ENCODE data around the gene UCN.

UCN gene

DNA sequence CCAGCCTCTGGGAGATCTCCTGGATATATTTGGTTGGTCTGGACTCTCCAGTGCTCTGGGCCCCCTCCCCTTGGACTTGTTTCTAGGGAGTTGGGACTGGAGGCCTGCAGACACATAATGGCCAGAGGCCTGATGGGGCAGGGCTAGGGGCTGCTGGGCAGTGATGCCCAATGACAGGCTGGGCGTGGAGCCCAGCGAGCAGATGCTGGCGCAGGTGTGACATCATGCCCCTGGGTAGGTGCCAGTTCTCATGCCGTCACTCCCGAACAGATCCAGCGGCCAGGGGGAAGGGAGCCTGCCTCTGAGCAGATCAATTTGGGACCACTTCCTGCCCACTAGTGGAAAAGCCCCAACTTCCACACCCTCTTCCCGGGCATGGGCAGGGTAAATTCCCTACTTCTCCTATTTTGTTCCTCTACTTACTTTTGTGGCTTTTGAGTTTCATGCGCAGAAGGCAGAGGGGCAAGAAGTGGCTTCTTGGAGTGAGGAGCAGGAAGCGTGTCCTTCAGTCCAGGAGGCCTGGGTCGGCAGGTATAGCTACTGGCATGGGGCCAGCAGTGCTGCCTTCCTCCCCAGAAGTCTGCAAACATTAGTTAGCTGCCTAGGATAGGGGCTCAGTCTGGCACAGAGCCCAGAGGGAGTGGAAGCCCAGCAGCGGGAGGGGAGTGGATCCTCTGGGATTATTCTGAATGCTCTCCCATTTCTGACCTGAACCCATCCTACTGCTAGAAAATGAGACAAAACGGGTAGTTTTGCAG is 8.6 kb upstream of the UCN start:
- Mint-ChIP-seq H3K36me3 (ENCODE audit: low read depth) (peaks cover 5% of the 10 kb centered on the region), H3K27me3 (ENCODE audit: low read depth, poor library complexity) (peaks cover 11% of the 10 kb centered on the region), H3K4me3 (no peak overlapping the region), H3K9me3 (no peaks in the 10 kb centered on the region), H3K4me1 (peaks cover 9% of the 10 kb centered on the region), H3K27ac (no peak overlapping the region)
- no peak for DNase-seq
- TF ChIP-seq, protein P1, sequence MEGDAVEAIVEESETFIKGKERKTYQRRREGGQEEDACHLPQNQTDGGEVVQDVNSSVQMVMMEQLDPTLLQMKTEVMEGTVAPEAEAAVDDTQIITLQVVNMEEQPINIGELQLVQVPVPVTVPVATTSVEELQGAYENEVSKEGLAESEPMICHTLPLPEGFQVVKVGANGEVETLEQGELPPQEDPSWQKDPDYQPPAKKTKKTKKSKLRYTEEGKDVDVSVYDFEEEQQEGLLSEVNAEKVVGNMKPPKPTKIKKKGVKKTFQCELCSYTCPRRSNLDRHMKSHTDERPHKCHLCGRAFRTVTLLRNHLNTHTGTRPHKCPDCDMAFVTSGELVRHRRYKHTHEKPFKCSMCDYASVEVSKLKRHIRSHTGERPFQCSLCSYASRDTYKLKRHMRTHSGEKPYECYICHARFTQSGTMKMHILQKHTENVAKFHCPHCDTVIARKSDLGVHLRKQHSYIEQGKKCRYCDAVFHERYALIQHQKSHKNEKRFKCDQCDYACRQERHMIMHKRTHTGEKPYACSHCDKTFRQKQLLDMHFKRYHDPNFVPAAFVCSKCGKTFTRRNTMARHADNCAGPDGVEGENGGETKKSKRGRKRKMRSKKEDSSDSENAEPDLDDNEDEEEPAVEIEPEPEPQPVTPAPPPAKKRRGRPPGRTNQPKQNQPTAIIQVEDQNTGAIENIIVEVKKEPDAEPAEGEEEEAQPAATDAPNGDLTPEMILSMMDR (IDR thresholded peaks at IDR 0.05) = no peak

DNA sequence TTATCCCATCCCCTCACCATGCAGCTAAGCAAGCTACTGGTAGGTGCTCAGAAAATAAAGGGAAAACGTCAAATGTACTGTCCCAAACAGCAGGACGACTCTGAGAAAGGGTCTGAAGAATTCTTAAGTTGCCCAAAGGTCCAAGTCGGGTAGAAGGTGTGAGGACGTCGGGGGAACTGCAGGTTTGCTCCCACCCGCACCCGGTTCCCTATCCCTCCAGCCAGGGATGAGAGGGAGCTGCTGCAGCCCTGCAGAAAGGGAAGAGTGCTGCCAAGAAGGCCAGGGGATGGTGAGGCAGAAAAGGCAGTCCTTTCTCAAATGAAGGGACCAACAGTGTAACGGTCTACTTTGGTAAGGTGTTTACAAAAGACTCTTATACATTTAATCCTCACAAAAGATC is 6.9 kb upstream of the UCN start:
- H3K4me3 Mint-ChIP-seq = no peak overlapping the region
- peaks cover 11% of the 10 kb centered on the region for H3K36me3 Mint-ChIP-seq (ENCODE audit: low read depth)
- DNase-seq = no peak
- TF ChIP-seq, protein P1 (IDR thresholded peaks at IDR 0.05) = no peak
- H3K27ac Mint-ChIP-seq = no peak overlapping the region
- no peaks in the 10 kb centered on the region for H3K4me1 Mint-ChIP-seq
- no peaks in the 10 kb centered on the region for H3K9me3 Mint-ChIP-seq
- H3K27me3 Mint-ChIP-seq (ENCODE audit: low read depth, poor library complexity) = peaks cover 19% of the 10 kb centered on the region

DNA sequence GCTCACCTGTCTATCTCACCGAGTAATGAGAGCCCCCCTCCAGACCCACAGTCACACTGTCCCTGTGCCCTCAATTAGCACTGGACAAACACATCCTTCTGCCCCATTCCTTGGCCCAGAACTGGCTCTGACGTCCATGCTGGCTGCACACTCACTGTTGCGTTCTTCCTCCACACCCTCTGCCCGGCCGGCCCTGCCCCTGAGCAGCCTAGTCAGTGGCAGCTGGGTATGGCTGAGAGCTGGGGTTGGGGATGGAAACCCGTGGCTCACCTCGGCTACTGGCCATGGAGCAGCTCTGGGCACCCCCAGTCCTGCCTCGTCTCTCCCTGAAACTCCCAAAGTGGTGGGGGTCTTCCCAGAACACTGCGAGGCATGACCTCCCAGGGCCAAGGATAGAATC is 6.5 kb upstream of the UCN start:
- Mint-ChIP-seq H3K4me3 (no peak overlapping the region), H3K36me3 (ENCODE audit: low read depth) (peaks cover 15% of the 10 kb centered on the region), H3K27ac (no peak overlapping the region), H3K9me3 (no peaks in the 10 kb centered on the region), H3K27me3 (ENCODE audit: low read depth, poor library complexity) (peaks cover 23% of the 10 kb centered on the region), H3K4me1 (no peaks in the 10 kb centered on the region)
- no peak for DNase-seq
- TF ChIP-seq, protein P1 (IDR thresholded peaks at IDR 0.05) = no peak

DNA sequence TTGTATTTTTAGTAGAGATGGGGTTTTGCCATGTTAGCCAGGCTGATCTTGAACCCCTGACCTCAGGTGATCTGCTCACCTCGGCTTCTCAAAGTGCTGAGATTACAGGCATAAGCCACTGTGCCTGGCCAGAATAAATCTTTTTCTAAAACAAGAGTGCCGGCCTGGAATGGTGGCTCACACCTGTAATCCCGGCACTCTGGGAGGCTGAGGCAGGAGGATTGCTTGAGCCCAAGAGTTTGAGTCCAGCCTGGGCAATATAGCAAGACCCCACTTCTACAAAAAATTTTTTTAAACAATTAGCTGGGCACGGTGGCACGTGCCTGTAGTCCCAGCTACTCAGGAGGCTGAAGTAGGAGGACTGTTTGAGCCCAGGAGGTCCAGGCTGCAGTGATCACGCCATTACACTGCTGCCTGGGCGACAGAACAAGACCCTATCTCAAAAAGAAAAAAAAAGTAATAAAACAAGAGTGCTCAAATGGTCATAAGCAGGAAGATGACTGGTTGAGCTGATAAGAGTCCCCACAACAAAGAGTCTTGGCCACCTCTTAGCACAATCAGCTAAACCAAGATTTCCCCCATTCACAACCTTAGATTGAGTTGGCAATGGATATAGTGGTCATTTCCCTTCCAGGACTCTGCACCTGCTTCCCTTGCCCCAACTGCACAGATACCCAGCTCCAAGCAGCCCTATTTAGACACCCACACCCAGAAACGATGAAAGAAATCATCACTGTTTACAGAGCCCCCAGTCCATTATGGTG is 5.8 kb upstream of the UCN start:
- H3K4me3 Mint-ChIP-seq = no peak overlapping the region
- H3K36me3 Mint-ChIP-seq (ENCODE audit: low read depth) = peaks cover 20% of the 10 kb centered on the region
- H3K4me1 Mint-ChIP-seq = no peaks in the 10 kb centered on the region
- DNase-seq = no peak
- H3K27me3 Mint-ChIP-seq (ENCODE audit: low read depth, poor library complexity) = peaks cover 30% of the 10 kb centered on the region
- no peak overlapping the region for H3K27ac Mint-ChIP-seq
- TF ChIP-seq, protein P1 (IDR thresholded peaks at IDR 0.05) = no peak
- H3K9me3 Mint-ChIP-seq = no peaks in the 10 kb centered on the region

DNA sequence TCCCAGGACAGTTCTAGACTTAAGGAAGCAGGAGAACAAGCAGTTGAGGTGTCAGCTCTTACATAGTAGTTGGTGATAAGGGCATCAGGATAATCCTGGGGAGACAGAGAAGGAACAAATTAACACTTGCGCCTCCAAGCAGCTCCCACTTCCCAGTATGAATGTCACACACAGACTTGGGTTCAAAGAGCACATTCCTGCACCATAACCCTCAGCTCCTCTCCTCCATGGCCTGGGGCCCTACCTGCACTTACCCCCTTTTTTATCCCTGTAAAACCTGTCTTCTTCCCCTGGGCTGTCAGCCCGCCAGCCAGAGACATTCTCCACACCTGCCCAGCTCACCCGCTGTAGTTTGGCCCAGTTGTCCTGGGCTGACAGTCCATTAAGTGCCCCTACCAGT is 3.9 kb upstream of the UCN start:
- Mint-ChIP-seq H3K4me3 (no peak overlapping the region), H3K9me3 (no peaks in the 10 kb centered on the region), H3K27ac (no peak overlapping the region), H3K36me3 (ENCODE audit: low read depth) (peaks cover 25% of the 10 kb centered on the region), H3K4me1 (no peaks in the 10 kb centered on the region), H3K27me3 (ENCODE audit: low read depth, poor library complexity) (peaks cover 47% of the 10 kb centered on the region)
- TF ChIP-seq, protein P1 (IDR thresholded peaks at IDR 0.05) = no peak
- DNase-seq = no peak

Measured in nephron progenitor cell (in vitro differentiated cells).